H9 (cell line): ENCODE measurements around the gene MEGF10. TPM values are rescaled to one million over a fixed set of nuclear protein-coding genes. Genes with fewer than 3 reads are reported as not detected.

Source experiments
- DNase-seq: peaks from one replicate; pipeline ENCODE4 v3.0.0-alpha.2; 2017
- H2AFZ ChIP-seq: one replicate; pipeline ENCODE4 v1.6.1; 2013; ENCODE audit warnings: mild to moderate bottlenecking, low read length, control low read depth, moderate library complexity
- H2AK5ac ChIP-seq: 2 replicates; pipeline ENCODE4 v1.6.1; 2013; ENCODE audit warnings: low read length, control low read depth, mixed read lengths; ENCODE audit not compliant: insufficient read length
- H2BK120ac ChIP-seq: one replicate; pipeline ENCODE4 v1.6.1; 2013; ENCODE audit warnings: low read depth, mild to moderate bottlenecking, low read length, control low read depth, inconsistent platforms; ENCODE audit not compliant: poor library complexity, severe bottlenecking
- H2BK12ac ChIP-seq: 2 replicates; pipeline ENCODE4 v1.6.1; 2013; ENCODE audit warnings: low read length, control low read depth, mixed read lengths, low read depth; ENCODE audit not compliant: insufficient read length
- H2BK15ac ChIP-seq: 2 replicates; pipeline ENCODE4 v1.6.1; 2013; ENCODE audit warnings: low read depth, low read length, control low read depth
- H2BK20ac ChIP-seq: one replicate; pipeline ENCODE4 v1.6.1; 2013; ENCODE audit warnings: low read depth, mild to moderate bottlenecking, low read length, control low read depth, inconsistent platforms; ENCODE audit not compliant: poor library complexity, severe bottlenecking
- H2BK5ac ChIP-seq: 2 replicates; pipeline ENCODE4 v1.6.1; 2013; ENCODE audit warnings: low read length, control low read depth, mixed read lengths; ENCODE audit not compliant: insufficient read length
- H3K14ac ChIP-seq: 2 replicates; pipeline ENCODE4 v1.6.1; 2013; ENCODE audit warnings: low read length, control low read depth; ENCODE audit not compliant: insufficient read depth
- H3K18ac ChIP-seq: 2 replicates; pipeline ENCODE4 v1.6.1; 2013; ENCODE audit warnings: low read depth, mild to moderate bottlenecking, mixed read lengths, low read length, control low read depth; ENCODE audit not compliant: insufficient read length
- H3K23ac ChIP-seq: 2 replicates; pipeline ENCODE4 v1.6.1; 2013; ENCODE audit warnings: low read length, control low read depth, mixed read lengths, low read depth; ENCODE audit not compliant: insufficient read length
- H3K23me2 ChIP-seq: 2 replicates; pipeline ENCODE4 v1.6.1; 2013; ENCODE audit warnings: low read depth, mild to moderate bottlenecking, mixed read lengths, low read length, control low read depth; ENCODE audit not compliant: insufficient read length, poor library complexity, severe bottlenecking
- H3K27ac ChIP-seq: 2 replicates; pipeline ENCODE4 v1.5.1; 2013; ENCODE audit warnings: low read length, control low read depth, mixed read lengths, low read depth; ENCODE audit not compliant: insufficient read length
- H3K27me3 ChIP-seq: 2 replicates; pipeline ENCODE4 v1.6.1; 2013; ENCODE audit warnings: low read length, control low read depth, inconsistent platforms; ENCODE audit not compliant: insufficient read depth
- H3K4ac ChIP-seq: 2 replicates; pipeline ENCODE4 v1.6.1; 2013; ENCODE audit warnings: low read depth, mild to moderate bottlenecking, control low read depth, inconsistent platforms, low read length, moderate library complexity
- H3K4me1 ChIP-seq: 2 replicates; pipeline ENCODE4 v1.6.1; 2013; ENCODE audit warnings: low read length, control low read depth, inconsistent platforms; ENCODE audit not compliant: insufficient read depth
- H3K4me2 ChIP-seq: 2 replicates; pipeline ENCODE4 v1.6.1; 2013; ENCODE audit warnings: low read length, control low read depth, mixed read lengths; ENCODE audit not compliant: insufficient read length, insufficient read depth
- H3K56ac ChIP-seq: 2 replicates; pipeline ENCODE4 v1.6.1; 2013; ENCODE audit warnings: low read depth, mild to moderate bottlenecking, mixed read lengths, low read length, control low read depth; ENCODE audit not compliant: insufficient read length
- H3K79me1 ChIP-seq: 2 replicates; pipeline ENCODE4 v1.6.1; 2013; ENCODE audit warnings: low read depth, mild to moderate bottlenecking, moderate library complexity, low read length, control low read depth, inconsistent platforms; ENCODE audit not compliant: insufficient read depth, poor library complexity, severe bottlenecking
- H3K79me2 ChIP-seq: 2 replicates; pipeline ENCODE4 v1.6.1; 2013; ENCODE audit warnings: low read length, control low read depth, inconsistent platforms; ENCODE audit not compliant: insufficient read depth
- H3K9ac ChIP-seq: 2 replicates; pipeline ENCODE4 v1.6.1; 2013; ENCODE audit warnings: low read length, control low read depth, mixed read lengths; ENCODE audit not compliant: insufficient read length; ENCODE audit errors: extremely low read depth
- H3K9me3 ChIP-seq: one replicate; pipeline ENCODE4 v1.6.1; 2013; ENCODE audit warnings: low read depth, low read length, inconsistent platforms; ENCODE audit not compliant: control insufficient read depth
- H3T11ph ChIP-seq: one replicate; pipeline ENCODE4 v1.6.1; 2013; ENCODE audit warnings: mild to moderate bottlenecking, low read length, control low read depth, inconsistent platforms
- H4K20me1 ChIP-seq: one replicate; pipeline ENCODE4 v1.6.1; 2013; ENCODE audit not compliant: control insufficient read depth, insufficient read length, insufficient read depth
- H4K5ac ChIP-seq: 2 replicates; pipeline ENCODE4 v1.6.1; 2013; ENCODE audit warnings: low read depth, mild to moderate bottlenecking, mixed read lengths, low read length, control low read depth; ENCODE audit not compliant: insufficient read length
- H4K8ac ChIP-seq: replicated peaks from 2 replicates; pipeline ENCODE4 v1.6.1; 2013; ENCODE audit warnings: low read length, control low read depth, mixed read lengths, low read depth; ENCODE audit not compliant: insufficient read length
- H4K91ac ChIP-seq: 2 replicates; pipeline ENCODE4 v1.6.1; 2013; ENCODE audit warnings: low read depth, mild to moderate bottlenecking, moderate library complexity, mixed read lengths, low read length, control low read depth; ENCODE audit not compliant: insufficient read length
- H3K27ac Mint-ChIP-seq, 3 experiments: 2 replicates in 2 of 3; 3 replicates in 1 of 3; pipeline ENCODE4 v1.8.0; 2020 to 2021; ENCODE audit warnings: mixed read lengths in 3 of 3, mild to moderate bottlenecking in 1 of 3, moderate library complexity in 1 of 3
- H3K27me3 Mint-ChIP-seq: 2 replicates; pipeline ENCODE4 v1.8.0; 2021; ENCODE audit warnings: low read depth, mild to moderate bottlenecking, moderate library complexity, mixed read lengths
- H3K36me3 Mint-ChIP-seq, 3 experiments: 2 replicates in 2 of 3; 3 replicates in 1 of 3; pipeline ENCODE4 v1.8.0; 2020 to 2021; ENCODE audit warnings: low read depth in 3 of 3, mixed read lengths in 3 of 3; ENCODE audit not compliant: insufficient read depth in 1 of 3
- H3K4me1 Mint-ChIP-seq, 2 experiments: 2 replicates each; pipeline ENCODE4 v1.8.0; 2020; ENCODE audit warnings: mixed read lengths in 2 of 2
- H3K4me3 Mint-ChIP-seq, 2 experiments: 2 replicates in 1 of 2; 3 replicates in 1 of 2; pipeline ENCODE4 v1.8.0; 2020 to 2021; ENCODE audit warnings: mild to moderate bottlenecking in 2 of 2, mixed read lengths in 2 of 2, moderate library complexity in 1 of 2
- H3K9me3 Mint-ChIP-seq, 2 experiments: 2 replicates in 1 of 2; 3 replicates in 1 of 2; pipeline ENCODE4 v1.8.0; 2020; ENCODE audit warnings: mild to moderate bottlenecking in 2 of 2, mixed read lengths in 2 of 2, moderate library complexity in 1 of 2
- WGBS: extraction: QIAGEN DNeasy Blood & Tissue Kit; methylation state at CpG from one replicate; pipeline ENCODE4 v1.1.7; 2013; ENCODE audit warnings: missing lambda C conversion rate, low lambda C conversion rate, mixed read lengths; ENCODE audit not compliant: insufficient read length; ENCODE audit errors: extremely low coverage; 5-methylcytosine and 5-hydroxymethylcytosine counted together
- total RNA-seq: library from RNA; stranded (reverse); gene quantifications from 2 replicates; pipeline ENCODE4 v1.2.1, GENCODE V29; 2021
- TF ChIP-seq, protein P1 (sequence below): fragments of 200-600 bp; sonication (generic); conservative IDR thresholded peaks from 3 replicates; pipeline ENCODE4 v1.8.0; 2021; ENCODE audit warnings: antibody characterized with exemption, mild to moderate bottlenecking

Gene MEGF10
- total RNA-seq, 1 experiment from 2014 or later, result 36.5 TPM

DNA sequence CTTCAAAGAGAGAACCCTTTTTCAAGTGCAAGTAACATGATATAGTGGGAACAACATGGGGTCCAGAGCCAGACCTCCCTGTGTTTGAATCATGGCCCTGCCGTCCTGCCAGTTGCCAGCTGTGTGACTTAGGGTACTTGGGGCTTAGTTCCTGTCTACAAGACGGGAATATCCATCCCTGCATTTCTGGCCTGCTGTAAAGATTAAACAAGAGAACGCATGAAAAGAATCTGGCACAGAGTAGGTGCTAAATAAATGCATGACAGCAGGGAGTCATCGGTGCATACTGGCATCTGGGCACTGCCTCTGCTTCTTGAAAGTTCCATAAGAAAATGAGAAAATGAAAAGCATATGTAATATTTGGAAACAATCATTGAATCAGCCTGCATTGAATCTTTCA lies 149.0 kb downstream of the MEGF10 start:
- no peak overlapping the region for H3K14ac ChIP-seq
- H3K27ac ChIP-seq, result no peak overlapping the region
- H4K91ac ChIP-seq, result no peak overlapping the region
- no peak overlapping the region for H2BK15ac ChIP-seq
- H3K9me3 ChIP-seq, result no peaks in the 10 kb centered on the region
- Mint-ChIP-seq H3K36me3 (peaks cover 0 to 11% (median 4%) of the 10 kb centered on the region in 3 experiments; a peak in 4 of 7 replicates), H3K27me3 (no peaks in the 10 kb centered on the region), H3K9me3 (no peaks in the 10 kb centered on the region), H3K4me3 (no peak overlapping the region), H3K4me1 (no peaks in the 10 kb centered on the region), H3K27ac (no peak overlapping the region)
- no peaks in the 10 kb centered on the region for H3K27me3 ChIP-seq
- H4K20me1 ChIP-seq, result no peaks in the 10 kb centered on the region
- no peak overlapping the region for H2BK5ac ChIP-seq
- H2BK20ac ChIP-seq, result no peak overlapping the region
- H3T11ph ChIP-seq, result no peak overlapping the region
- no peak overlapping the region for H3K4me2 ChIP-seq
- no peak overlapping the region for H2AK5ac ChIP-seq
- H3K4ac ChIP-seq, result no peak overlapping the region
- H3K23me2 ChIP-seq, result no peaks in the 10 kb centered on the region
- H3K79me2 ChIP-seq, result no peaks in the 10 kb centered on the region
- H4K8ac ChIP-seq, result no peak overlapping the region
- TF ChIP-seq, protein P1, sequence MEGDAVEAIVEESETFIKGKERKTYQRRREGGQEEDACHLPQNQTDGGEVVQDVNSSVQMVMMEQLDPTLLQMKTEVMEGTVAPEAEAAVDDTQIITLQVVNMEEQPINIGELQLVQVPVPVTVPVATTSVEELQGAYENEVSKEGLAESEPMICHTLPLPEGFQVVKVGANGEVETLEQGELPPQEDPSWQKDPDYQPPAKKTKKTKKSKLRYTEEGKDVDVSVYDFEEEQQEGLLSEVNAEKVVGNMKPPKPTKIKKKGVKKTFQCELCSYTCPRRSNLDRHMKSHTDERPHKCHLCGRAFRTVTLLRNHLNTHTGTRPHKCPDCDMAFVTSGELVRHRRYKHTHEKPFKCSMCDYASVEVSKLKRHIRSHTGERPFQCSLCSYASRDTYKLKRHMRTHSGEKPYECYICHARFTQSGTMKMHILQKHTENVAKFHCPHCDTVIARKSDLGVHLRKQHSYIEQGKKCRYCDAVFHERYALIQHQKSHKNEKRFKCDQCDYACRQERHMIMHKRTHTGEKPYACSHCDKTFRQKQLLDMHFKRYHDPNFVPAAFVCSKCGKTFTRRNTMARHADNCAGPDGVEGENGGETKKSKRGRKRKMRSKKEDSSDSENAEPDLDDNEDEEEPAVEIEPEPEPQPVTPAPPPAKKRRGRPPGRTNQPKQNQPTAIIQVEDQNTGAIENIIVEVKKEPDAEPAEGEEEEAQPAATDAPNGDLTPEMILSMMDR, result no peak
- H3K4me1 ChIP-seq, result no peaks in the 10 kb centered on the region
- no peak overlapping the region for H3K9ac ChIP-seq
- H3K18ac ChIP-seq, result no peak overlapping the region
- no peak overlapping the region for H2BK120ac ChIP-seq
- H4K5ac ChIP-seq, result no peak overlapping the region
- no peak overlapping the region for H3K23ac ChIP-seq
- no peak overlapping the region for H3K56ac ChIP-seq
- H3K79me1 ChIP-seq, result no peaks in the 10 kb centered on the region
- no peak overlapping the region for H2AFZ ChIP-seq
- DNase-seq, result no peak
- no peak overlapping the region for H2BK12ac ChIP-seq
- no CpG with 5 or more reads among the region's 4 CpGs for WGBS
